Fibroblast of lung (primary cell): ENCODE results near the gene PARP6.

ENCODE experiments used
- EZH2 ChIP-seq: IDR thresholded peaks from 2 replicates; pipeline ENCODE4 v1.5.1; 2012; ENCODE audit warnings: low read length, control low read depth, mild to moderate bottlenecking; ENCODE audit errors: missing control alignments
- TF ChIP-seq, protein P1 (sequence below), 2 donors: IDR thresholded peaks in 1 of 2; conservative IDR thresholded peaks in 1 of 2; 1 replicate in 1 of 2; 2 replicates in 1 of 2; pipeline ENCODE4 v1.5.1; 2011 to 2012; ENCODE audit warnings: low read length in 2 of 2, control low read depth in 1 of 2, inconsistent platforms in 1 of 2, low read depth in 1 of 2, mild to moderate bottlenecking in 1 of 2

DNA sequence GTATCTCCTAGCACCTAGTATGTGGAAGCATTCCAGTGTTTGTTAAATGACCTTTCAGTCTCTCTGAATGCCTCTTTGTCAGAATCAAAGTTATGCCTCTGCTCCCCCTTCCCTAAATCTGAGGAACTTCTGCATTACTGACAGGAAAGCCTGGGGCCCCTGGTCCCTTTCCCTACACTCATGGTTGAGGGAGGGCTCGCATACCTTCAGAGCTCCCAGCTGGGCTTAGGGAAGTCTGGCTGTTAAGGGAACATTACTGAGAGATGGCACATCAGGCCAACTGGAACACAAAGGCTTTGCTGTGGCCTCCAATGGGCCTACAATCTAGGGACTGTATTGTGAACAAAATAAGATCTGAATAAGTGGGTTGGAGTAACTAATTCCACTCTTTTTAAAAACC, 51.7 kb downstream of the PARP6 start:
- TF ChIP-seq, protein P1, sequence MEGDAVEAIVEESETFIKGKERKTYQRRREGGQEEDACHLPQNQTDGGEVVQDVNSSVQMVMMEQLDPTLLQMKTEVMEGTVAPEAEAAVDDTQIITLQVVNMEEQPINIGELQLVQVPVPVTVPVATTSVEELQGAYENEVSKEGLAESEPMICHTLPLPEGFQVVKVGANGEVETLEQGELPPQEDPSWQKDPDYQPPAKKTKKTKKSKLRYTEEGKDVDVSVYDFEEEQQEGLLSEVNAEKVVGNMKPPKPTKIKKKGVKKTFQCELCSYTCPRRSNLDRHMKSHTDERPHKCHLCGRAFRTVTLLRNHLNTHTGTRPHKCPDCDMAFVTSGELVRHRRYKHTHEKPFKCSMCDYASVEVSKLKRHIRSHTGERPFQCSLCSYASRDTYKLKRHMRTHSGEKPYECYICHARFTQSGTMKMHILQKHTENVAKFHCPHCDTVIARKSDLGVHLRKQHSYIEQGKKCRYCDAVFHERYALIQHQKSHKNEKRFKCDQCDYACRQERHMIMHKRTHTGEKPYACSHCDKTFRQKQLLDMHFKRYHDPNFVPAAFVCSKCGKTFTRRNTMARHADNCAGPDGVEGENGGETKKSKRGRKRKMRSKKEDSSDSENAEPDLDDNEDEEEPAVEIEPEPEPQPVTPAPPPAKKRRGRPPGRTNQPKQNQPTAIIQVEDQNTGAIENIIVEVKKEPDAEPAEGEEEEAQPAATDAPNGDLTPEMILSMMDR (conservative IDR thresholded peaks at IDR 0.05 in 1 of 2, IDR thresholded peaks at IDR 0.05 in 1 of 2; ENCODE audit: low read depth in 1 of 2, low read length in 2 of 2) = no peak
- no peak for TF ChIP-seq EZH2
